ENCODE measurements around the gene GPR137B. TPM values are rescaled to one million over a fixed set of nuclear protein-coding genes. Genes with fewer than 3 reads are reported as not detected.
"Not testable (repeated sequence)": the region's sequence is repeated elsewhere in the genome, so short reads cannot be mapped to it uniquely, and the experiment has no call there.

GPR137B gene
- total RNA-seq, 4 donors from 2014 or later: 6.0 to 16.2 (median 11.5) TPM

GRCh38 chr1:236181059-236181458 is 38.7 kb downstream of the GPR137B start:
- Histone ChIP-seq H3K27ac (no peak overlapping the region), H3K36me3 (peaks cover 0 to 6% (median 2%) of the 10 kb centered on the region in 4 donors), H3K4me3 (no peak overlapping the region), H3K27me3 (no peaks in the 10 kb centered on the region), H3K9me3 (no peaks in the 10 kb centered on the region), H3K4me1 (peaks cover 0 to 3% (median 0%) of the 10 kb centered on the region in 4 donors)
- intact Hi-C loops (cut with DNase I; ENCODE audit: low total_unique reads) (no loop called here), in situ Hi-C loops (cut with MboI; ENCODE audit: low pct_ligation_motif_present in 1 of 4, low pct_unique_long_range_greater_than_20kb in 1 of 4, low sequenced_read_pairs in 3 of 4) (no loop called here)
- 93% methylated on average over 3 of the region's 3 CpGs for WGBS, 2 donors (ENCODE audit: low coverage in 1 of 2)
- no peak for DNase-seq
- TF ChIP-seq CTCF (IDR thresholded peaks at IDR 0.05) (no peak), POLR2A (IDR thresholded peaks at IDR 0.05) (no peak), POLR2AphosphoS5 (IDR thresholded peaks at IDR 0.05) (no peak), EP300 (IDR thresholded peaks at IDR 0.05; ENCODE audit: low read depth) (no peak)

- peaks cover 0 to 10% (median 0%) of the 10 kb centered on the region in 4 donors for H3K36me3 ChIP-seq
- H3K27ac ChIP-seq: no peak overlapping the region
- H3K27me3 ChIP-seq: no peaks in the 10 kb centered on the region
- no peaks in the 10 kb centered on the region for H3K4me1 ChIP-seq
- no peaks in the 10 kb centered on the region for H3K9me3 ChIP-seq
- DNase-seq: no peak
- TF ChIP-seq POLR2A (IDR thresholded peaks at IDR 0.05) (no peak), POLR2AphosphoS5 (IDR thresholded peaks at IDR 0.05) (no peak), CTCF (IDR thresholded peaks at IDR 0.05) (no peak), EP300 (IDR thresholded peaks at IDR 0.05; ENCODE audit: low read depth) (no peak)
- in situ Hi-C loops (cut with MboI; ENCODE audit: low pct_ligation_motif_present in 1 of 4, low pct_unique_long_range_greater_than_20kb in 1 of 4, low sequenced_read_pairs in 3 of 4) (no loop called here), intact Hi-C loops (cut with DNase I; ENCODE audit: low total_unique reads) (no loop called here)
- WGBS, 2 donors (ENCODE audit: low coverage in 1 of 2): 91 to 92% methylated on average over 4 of the region's 4 CpGs
- no peak overlapping the region for H3K4me3 ChIP-seq
Observed at GRCh38 chr1:236185687-236186086, 43.3 kb downstream of the GPR137B start.

- 88 to 98% methylated on average over 1 to 2 of the region's 2 CpGs for WGBS, 2 donors (ENCODE audit: low coverage in 1 of 2)
- H3K27me3 ChIP-seq; in situ Hi-C loops (cut with MboI; ENCODE audit: low pct_ligation_motif_present in 1 of 4, low pct_unique_long_range_greater_than_20kb in 1 of 4, low sequenced_read_pairs in 3 of 4); H3K4me3 ChIP-seq; H3K27ac ChIP-seq; H3K9me3 ChIP-seq; H3K4me1 ChIP-seq; intact Hi-C loops (cut with DNase I; ENCODE audit: low total_unique reads); DNase-seq: not testable (repeated sequence)
- peaks cover 0 to 10% (median 0%) of the 10 kb centered on the region in 4 donors for H3K36me3 ChIP-seq
Observed at GRCh38 chr1:236186471-236186870, 44.1 kb downstream of the GPR137B start.

- H3K9me3 ChIP-seq; intact Hi-C loops (cut with DNase I; ENCODE audit: low total_unique reads): not testable (repeated sequence)
Observed at GRCh38 chr1:236188084-236188483, 45.7 kb downstream of the GPR137B start.

GRCh38 chr1:236193184-236193583 is 50.8 kb downstream of the GPR137B start:
- Histone ChIP-seq H3K36me3 (peaks cover 0 to 16% (median 0%) of the 10 kb centered on the region in 4 donors), H3K27me3 (no peaks in the 10 kb centered on the region), H3K4me3 (no peak overlapping the region), H3K4me1 (no peaks in the 10 kb centered on the region), H3K9me3 (peaks cover 0 to 6% of the 10 kb centered on the region in 2 donors), H3K27ac (no peak overlapping the region)
- in situ Hi-C loops (cut with MboI; ENCODE audit: low pct_ligation_motif_present in 1 of 4, low pct_unique_long_range_greater_than_20kb in 1 of 4, low sequenced_read_pairs in 3 of 4): no loop called here
- no peak for DNase-seq
- WGBS, 2 donors (ENCODE audit: low coverage in 1 of 2): 80 to 91% methylated on average over 1 to 2 of the region's 2 CpGs
- intact Hi-C loops (cut with DNase I; ENCODE audit: low total_unique reads): no loop called here
- no peak for TF ChIP-seq POLR2A (IDR thresholded peaks at IDR 0.05)
- TF ChIP-seq CTCF (IDR thresholded peaks at IDR 0.05): no peak
- no peak for TF ChIP-seq POLR2AphosphoS5 (IDR thresholded peaks at IDR 0.05)
- TF ChIP-seq EP300 (IDR thresholded peaks at IDR 0.05; ENCODE audit: low read depth): no peak

More at GRCh38 chr1:236188084-236188483, 45.7 kb downstream of the GPR137B start:
- H3K4me3 ChIP-seq; DNase-seq; in situ Hi-C loops (cut with MboI; ENCODE audit: low pct_ligation_motif_present in 1 of 4, low pct_unique_long_range_greater_than_20kb in 1 of 4, low sequenced_read_pairs in 3 of 4); H3K27me3 ChIP-seq; H3K27ac ChIP-seq; H3K4me1 ChIP-seq: not testable (repeated sequence)
- 91 to 100% methylated on average over 1 of the region's 1 CpG for WGBS, 2 donors (ENCODE audit: low coverage in 1 of 2)
- H3K36me3 ChIP-seq: peaks cover 0 to 15% (median 0%) of the 10 kb centered on the region in 4 donors

Measured in transverse colon (tissue), 4 donors.